ENCODE measurements around the gene MYOM1.

The MYOM1 gene

GRCh38 chr18:3256693-3257626 lies 37.2 kb upstream of the MYOM1 start:
- TF ChIP-seq BHLHE40 (IDR thresholded peaks at IDR 0.05; ENCODE audit: borderline replicate concordance) (no peak), FOXA1 (IDR thresholded peaks at IDR 0.05) (no peak), SUZ12 (IDR thresholded peaks at IDR 0.05) (no peak), FOXK2 (IDR thresholded peaks at IDR 0.05) (no peak), HDGF (IDR thresholded peaks at IDR 0.05; ENCODE audit: borderline replicate concordance) (no peak), ARNT (IDR thresholded peaks at IDR 0.05) (no peak)
- no peak for DNase-seq (ENCODE audit: extremely low spot score)
- ChIA-PET POLR2A (interaction anchor here (0.6 kb wide), 1 partner anchor 407 kb away, joined by 3 read pairs; no protein-coding TSS in a partner anchor), CTCF (no interaction called here)

- no peak for TF ChIP-seq PKNOX1 (IDR thresholded peaks at IDR 0.05)
- TF ChIP-seq SP1 (IDR thresholded peaks at IDR 0.05), result no peak
- TF ChIP-seq ZNF384 (IDR thresholded peaks at IDR 0.05), result no peak
- no peak for TF ChIP-seq TARDBP (IDR thresholded peaks at IDR 0.05)
- TF ChIP-seq FOXK2 (IDR thresholded peaks at IDR 0.05), result no peak
- TF ChIP-seq SUZ12 (IDR thresholded peaks at IDR 0.05), result no peak
- TF ChIP-seq NFRKB (IDR thresholded peaks at IDR 0.05), result no peak
- ChIA-PET CTCF (no interaction called here), POLR2A (no interaction called here)
- no peak for DNase-seq (ENCODE audit: extremely low spot score)
These were observed 35.9 kb upstream of the MYOM1 start for GRCh38 chr18:3255611-3256165.

- ChIA-PET POLR2A (no interaction called here), CTCF (no interaction called here)
- no peak for TF ChIP-seq CTBP1 (IDR thresholded peaks at IDR 0.05; ENCODE audit: borderline replicate concordance)
- no peak for TF ChIP-seq HDGF (IDR thresholded peaks at IDR 0.05; ENCODE audit: borderline replicate concordance)
- no peak for TF ChIP-seq L3MBTL2 (conservative IDR thresholded peaks at IDR 0.05)
- no peak for TF ChIP-seq TARDBP (IDR thresholded peaks at IDR 0.05)
- TF ChIP-seq SP1 (IDR thresholded peaks at IDR 0.05), result no peak
- TF ChIP-seq FOXM1 (IDR thresholded peaks at IDR 0.05; ENCODE audit: borderline replicate concordance), result no peak
- TF ChIP-seq PKNOX1 (IDR thresholded peaks at IDR 0.05), result no peak
- no peak for DNase-seq (ENCODE audit: extremely low spot score)
These were observed 35.0 kb upstream of the MYOM1 start for GRCh38 chr18:3254725-3255124.

GRCh38 chr18:3252843-3253242 lies 33.1 kb upstream of the MYOM1 start:
- TF ChIP-seq TARDBP (IDR thresholded peaks at IDR 0.05) (no peak), ARNT (IDR thresholded peaks at IDR 0.05) (no peak)
- POLR2A ChIA-PET, result no interaction called here
- no peak for DNase-seq (ENCODE audit: extremely low spot score)
- CTCF ChIA-PET, result interaction anchor here (0.6 kb wide), 1 partner anchor 538 kb away, joined by 3 read pairs; no protein-coding TSS in a partner anchor

- TF ChIP-seq FOXK2 (IDR thresholded peaks at IDR 0.05), result no peak
- TF ChIP-seq LEF1 (IDR thresholded peaks at IDR 0.05; ENCODE audit: borderline replicate concordance), result no peak
- TF ChIP-seq ELF4 (IDR thresholded peaks at IDR 0.05), result no peak
- TF ChIP-seq NFRKB (IDR thresholded peaks at IDR 0.05), result no peak
- TF ChIP-seq ARNT (IDR thresholded peaks at IDR 0.05), result no peak
- CTCF ChIA-PET, result no interaction called here
- POLR2A ChIA-PET, result no interaction called here
- DNase-seq (ENCODE audit: extremely low spot score), result no peak
These were observed 32.2 kb upstream of the MYOM1 start for GRCh38 chr18:3251963-3252277.

- DNase-seq (ENCODE audit: extremely low spot score), result no peak
- TF ChIP-seq ELF4 (IDR thresholded peaks at IDR 0.05) (no peak), FOXA1 (IDR thresholded peaks at IDR 0.05) (no peak), SP1 (IDR thresholded peaks at IDR 0.05) (no peak), FOXM1 (IDR thresholded peaks at IDR 0.05; ENCODE audit: borderline replicate concordance) (no peak), PKNOX1 (IDR thresholded peaks at IDR 0.05) (no peak), TARDBP (IDR thresholded peaks at IDR 0.05) (no peak), CTBP1 (IDR thresholded peaks at IDR 0.05; ENCODE audit: borderline replicate concordance) (no peak), FOXK2 (IDR thresholded peaks at IDR 0.05) (no peak), LEF1 (IDR thresholded peaks at IDR 0.05; ENCODE audit: borderline replicate concordance) (no peak), BHLHE40 (IDR thresholded peaks at IDR 0.05; ENCODE audit: borderline replicate concordance) (no peak), NFRKB (IDR thresholded peaks at IDR 0.05) (no peak), ARNT (IDR thresholded peaks at IDR 0.05) (no peak)
- ChIA-PET POLR2A (no interaction called here), CTCF (no interaction called here)
These were observed 31.6 kb upstream of the MYOM1 start for GRCh38 chr18:3251249-3251962.
